NCI-H146 (cell line): Measurements from ENCODE around the gene RASA2.
"Not testable (repeated sequence)": the region's sequence is repeated elsewhere in the genome, so short reads cannot be mapped to it uniquely, and the experiment has no call there.

ENCODE experiments used
- DNase-seq: peaks from one replicate; lab custom pipeline; 2025; lab: John Stamatoyannopoulos, UW

The RASA2 gene

DNA sequence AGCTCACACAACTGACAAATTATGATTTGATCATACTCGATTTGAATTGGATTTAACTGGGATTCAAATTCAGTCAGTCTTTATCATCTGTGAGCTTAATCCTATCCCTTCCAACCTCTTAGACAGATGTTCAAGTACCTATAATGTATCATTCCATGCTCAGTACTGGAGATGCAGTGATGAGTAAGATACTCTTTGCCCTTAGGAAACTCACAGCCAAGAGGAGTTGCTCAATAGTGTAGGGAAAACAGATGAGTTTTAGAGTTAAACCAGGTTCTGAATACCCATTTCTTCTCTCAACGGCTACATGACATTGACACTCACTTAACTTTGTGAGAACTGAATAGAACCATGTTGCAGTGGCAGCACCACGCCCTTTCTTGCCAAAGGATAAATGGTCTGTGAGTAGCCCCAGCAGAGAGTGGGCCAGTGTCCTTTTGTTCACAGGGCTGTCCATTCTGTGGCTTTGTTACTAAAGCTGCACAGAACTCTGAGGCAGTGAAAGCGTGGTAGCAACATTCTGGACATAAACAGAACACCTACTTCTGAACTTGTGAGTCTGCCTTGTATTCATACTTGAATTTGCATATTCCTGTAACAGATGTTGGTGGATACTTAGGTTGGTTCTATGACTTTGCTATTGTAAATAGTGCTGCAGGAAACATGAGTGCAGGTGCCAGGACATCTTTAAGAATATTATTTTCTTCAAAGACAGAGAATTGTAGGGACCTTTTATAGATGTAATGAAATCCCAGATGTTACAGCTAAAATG lies 91.6 kb downstream of the RASA2 start:
- DNase-seq: no peak

DNA sequence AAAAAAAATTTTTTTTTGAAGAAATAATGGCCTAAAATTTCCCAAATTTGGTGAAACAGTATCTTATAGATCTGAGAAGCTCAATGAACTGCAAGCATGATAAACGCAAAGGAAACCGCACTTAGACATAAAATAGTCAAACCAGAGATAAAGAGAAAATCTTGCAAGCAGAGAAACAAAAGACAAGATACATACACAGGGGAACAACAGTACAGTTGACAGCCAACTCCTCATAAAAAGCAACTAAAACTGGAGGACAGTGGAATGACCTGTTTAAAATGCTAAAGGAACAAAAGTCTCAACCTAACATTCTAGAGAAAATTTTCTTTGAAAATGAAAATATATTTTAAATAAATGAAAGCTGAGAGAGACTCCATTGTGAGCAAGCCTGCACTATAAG lies 107.5 kb downstream of the RASA2 start:
- DNase-seq: no peak

DNA sequence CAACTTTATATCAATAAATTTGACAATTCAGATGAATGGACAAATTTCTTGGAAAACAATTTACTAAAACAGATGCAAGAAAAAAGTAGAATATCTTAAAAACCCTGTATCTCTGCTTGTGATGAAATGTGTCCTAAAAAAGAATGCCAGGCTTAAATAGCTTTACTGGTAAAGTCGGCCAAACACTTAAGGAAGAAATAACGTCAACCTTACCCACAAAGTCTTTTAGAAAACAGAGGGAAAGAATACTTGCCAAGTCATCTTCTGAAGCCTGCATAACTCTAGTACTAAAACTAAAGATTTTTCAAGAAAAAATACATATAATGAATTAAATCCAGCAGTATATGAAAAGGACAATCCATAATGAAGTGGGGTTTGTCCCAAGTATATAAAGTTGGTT lies 111.1 kb downstream of the RASA2 start:
- no peak for DNase-seq

DNA sequence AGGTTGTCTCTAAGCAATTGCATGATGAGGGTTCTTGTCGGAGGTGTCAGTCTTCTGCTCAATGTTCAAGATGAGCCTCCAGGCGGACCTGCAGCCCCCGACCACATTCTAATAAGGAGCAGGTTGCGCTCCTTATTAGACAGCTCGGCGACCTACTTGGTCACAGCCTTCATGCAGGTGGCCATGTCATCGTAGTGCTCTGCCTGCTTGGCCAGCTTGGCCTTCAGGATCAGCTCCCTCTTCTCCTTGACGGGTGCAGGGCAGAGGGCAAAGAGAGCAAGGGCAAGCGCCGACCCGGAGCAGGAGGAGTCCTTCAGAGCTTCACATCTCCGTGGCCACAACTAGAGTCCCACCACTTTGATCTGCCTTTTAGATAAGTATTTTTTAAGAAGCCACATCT lies 113.5 kb downstream of the RASA2 start:
- no peak for DNase-seq

DNA sequence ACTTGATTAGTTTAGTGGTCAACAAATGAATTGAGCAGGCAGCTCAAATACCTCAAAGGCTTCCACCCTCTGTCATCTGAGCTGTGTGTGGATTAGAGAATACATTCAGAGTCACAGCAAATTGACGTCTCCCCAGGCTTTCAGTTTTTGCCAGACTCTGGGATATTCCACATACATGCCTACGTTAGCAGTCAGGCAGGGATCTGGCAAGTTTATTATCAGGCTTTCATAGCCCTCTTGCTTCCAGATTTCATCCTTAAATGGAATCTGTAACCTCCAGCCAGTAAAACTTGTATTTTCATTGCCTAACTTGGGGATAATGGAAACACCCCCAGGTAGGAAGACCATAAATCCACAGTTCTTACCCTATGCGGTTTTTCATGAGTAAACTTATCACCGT lies 115.9 kb downstream of the RASA2 start:
- DNase-seq: no peak

DNA sequence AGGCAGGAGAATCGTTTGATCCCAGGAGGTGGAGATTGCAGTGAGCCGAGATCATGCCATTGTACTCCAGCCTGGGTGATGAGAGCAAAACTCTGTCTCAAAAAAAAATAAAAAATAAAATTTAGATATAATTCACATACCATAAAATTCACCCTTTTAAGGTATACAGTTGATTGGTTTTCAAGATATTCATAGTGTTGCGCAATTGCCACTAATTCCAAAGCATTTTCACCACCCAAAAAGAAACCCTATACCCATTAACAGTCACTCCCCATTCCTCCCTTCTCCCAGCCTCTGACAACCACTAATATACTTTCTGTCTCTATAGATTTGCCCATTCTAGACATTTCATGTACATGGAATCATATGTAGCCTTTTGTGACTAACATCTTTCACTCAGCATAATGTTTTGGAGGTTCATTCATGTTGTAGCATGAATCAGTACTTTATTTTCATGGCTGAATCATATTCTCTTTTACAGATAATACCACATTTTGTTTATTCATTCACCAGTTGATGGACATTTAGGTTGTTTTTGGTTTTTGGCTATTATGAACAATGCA lies 116.7 kb downstream of the RASA2 start:
- no peak for DNase-seq

DNA sequence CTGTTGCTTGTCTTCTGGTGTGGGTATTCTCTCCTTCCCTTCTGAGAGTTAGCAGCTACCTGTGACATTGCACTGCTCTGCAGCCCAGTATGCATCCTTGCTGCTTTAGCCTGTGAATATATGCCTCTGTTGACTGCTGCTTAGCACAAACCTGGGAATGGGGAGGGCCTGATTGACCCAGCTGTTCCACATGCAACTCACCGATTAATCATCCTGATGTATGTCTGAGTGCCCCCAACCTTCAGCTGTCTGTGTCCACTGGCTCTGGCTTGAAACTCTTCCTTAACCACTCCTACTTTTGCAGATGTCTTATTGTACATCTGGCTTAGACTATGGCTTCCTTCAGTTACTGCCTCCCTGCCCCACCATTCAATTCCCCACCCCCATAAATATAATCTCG lies 119.1 kb downstream of the RASA2 start:
- no peak for DNase-seq

DNA sequence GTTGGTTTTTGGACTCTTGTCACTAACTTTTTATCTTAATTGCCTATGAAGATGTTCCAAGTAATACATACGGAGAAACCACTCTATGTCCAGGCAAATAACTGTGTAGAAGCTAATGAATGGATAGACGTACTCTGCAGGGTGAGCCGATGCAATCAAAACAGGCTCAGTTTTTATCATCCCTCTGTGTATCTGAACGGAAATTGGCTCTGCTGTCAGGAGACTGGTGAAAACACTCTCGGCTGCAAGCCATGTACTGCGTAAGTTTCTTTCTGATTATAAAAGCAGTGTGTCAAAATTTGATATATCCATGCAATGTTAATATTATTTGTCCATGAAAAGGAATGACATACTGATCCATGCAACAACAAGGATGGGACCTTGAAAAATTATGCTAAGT lies 121.6 kb downstream of the RASA2 start:
- DNase-seq: no peak

DNA sequence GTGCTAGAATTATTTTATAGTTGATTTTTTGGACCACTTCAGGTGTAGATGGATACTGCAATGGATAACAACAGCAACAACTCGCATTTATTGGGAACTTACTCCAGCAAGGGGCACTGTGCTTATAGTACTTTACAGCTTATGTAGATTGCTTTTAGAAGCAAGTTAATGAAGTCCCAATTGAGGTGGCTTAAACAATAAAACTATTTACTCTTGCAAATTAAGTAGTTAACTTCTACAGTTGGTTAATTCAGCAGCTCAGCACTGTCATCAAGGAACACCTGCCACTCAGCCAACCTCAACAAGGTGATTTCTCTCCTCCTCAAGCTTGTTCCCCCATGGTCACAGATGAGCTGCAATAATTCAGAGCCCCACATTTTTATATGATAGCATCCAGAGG lies 124.1 kb downstream of the RASA2 start:
- no peak for DNase-seq

DNA sequence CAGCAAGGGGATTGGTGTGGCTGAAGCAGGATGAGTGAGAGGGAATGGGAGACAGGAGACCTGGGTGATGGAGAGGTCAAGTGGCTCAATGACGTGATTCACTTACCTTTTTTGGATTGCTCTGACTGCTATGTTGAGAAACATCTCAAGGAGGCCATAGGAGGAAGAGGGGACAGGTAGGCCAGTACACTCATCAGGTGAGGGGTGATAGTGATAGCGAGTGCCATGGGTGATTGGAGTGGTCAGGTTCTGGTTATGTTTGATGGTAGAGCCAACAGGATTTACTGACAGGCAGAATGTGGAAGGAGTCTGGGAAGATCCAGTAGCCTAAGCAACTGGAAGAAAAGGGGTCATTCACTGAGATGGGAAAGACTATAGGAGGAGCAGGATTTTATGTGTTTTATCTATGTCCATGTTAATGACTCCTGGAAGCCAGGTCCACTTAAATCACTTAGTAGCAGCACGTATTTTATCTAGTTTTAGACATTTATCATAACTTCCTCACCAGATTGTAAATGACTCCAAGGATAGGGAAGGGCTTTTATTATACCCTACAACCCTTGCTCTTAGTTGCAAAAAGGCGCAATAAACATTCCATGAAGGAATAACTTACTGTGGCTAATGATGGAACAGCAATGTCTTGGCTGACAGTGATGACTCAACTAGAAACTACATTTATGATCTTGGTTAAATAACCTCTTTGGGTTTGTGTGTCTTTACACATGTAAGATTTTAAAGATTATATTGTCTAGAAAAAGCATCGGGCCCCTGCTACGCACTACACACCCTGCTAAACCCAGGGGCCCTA lies 131.5 kb downstream of the RASA2 start:
- no peak for DNase-seq

DNA sequence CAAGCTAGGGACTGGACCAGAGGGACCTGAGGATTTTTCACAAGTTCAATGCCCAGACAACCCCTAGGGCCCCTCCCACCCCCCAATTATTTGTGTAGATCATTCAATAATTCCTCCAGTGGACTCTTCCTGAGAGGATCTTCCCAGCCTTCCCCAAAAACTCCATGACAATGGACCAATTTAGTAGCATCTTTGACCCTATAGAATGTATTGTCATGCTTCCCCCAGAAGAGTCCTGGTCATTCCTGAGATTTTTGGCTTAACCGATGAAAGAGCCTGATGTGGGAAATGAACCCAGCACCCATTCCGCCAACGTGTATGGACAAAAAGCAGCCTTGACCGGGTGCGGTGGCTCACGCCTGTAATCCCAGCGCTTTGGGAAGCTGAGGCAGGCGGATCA lies 132.1 kb downstream of the RASA2 start:
- no peak for DNase-seq

DNA sequence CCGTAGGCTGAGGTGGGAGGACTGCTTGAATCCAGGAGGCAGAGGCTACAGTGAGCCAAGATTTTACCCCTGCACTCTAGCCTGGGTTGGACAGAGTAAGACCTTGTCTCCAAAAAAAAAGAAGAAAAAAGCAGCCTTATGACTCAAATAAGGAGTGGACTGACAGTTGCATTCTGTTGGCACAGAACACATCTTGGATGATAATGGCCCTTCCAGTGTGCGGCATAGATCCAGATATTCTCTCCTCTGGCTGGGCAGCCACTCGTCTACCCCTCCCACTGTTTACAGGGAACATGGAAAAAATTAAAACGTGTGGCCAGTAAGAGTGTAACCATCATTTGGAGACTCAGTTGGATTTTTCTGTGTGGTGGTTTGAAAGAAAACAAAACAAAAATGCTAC lies 132.6 kb downstream of the RASA2 start:
- DNase-seq: no peak

DNA sequence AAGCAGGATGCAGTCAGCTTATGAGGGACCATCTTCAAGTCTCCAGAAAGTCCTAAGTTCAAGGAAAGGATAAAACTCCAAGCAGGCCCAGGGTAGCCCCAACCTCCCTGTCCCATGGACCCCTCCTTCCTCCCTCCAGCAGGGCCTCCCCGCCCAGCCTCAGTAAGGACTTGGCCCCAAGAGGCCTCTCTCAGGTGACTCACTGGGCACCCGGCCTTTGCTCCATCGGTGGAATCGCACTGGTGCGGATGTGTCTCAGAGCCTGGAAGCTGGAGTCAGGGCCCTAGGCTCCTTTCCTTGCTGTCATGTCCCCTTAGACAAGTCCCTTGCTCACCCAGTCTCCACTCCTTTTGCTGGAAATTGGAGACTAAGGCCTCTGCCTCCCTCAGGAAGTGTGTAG lies 136.9 kb downstream of the RASA2 start:
- DNase-seq: no peak

DNA sequence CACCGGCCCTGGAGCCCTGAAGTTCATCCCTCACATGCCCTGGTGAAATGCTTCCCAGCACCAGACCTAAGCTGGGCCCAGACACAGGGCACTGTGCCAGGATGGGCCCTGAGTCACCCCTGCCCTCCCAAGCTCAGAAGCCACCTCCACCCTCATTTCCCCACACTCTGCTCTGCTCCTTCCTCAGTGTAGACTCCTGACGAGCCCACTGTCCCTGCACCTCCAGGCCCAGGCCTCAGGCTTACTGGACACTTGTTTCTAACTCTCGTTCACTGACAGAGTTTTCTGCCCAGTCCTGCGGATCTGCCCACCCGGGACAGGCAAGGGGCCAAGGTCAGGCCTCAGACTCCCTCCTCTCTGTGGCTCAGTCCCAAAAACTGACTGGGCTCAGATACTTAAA lies 138.7 kb downstream of the RASA2 start:
- no peak for DNase-seq

DNA sequence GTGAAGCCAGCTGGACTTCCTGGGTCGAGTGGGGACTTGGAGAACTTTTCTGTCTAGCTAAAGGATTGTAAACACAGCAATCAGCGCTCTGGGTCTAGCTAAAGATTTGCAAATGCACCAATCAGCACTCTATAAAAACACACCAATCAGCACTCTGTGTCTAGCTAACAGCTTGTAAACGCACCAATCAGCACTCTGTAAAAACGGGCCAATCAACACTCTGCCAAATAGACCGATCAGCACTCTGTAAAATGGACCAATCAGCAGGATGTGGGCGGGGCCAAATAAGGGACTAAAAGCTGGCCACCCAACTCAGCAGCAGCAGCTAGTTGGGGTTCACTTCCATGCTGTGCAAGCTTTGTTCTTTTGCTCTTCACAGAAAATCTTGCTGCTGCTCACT lies 141.5 kb downstream of the RASA2 start:
- DNase-seq: not testable (repeated sequence)

DNA sequence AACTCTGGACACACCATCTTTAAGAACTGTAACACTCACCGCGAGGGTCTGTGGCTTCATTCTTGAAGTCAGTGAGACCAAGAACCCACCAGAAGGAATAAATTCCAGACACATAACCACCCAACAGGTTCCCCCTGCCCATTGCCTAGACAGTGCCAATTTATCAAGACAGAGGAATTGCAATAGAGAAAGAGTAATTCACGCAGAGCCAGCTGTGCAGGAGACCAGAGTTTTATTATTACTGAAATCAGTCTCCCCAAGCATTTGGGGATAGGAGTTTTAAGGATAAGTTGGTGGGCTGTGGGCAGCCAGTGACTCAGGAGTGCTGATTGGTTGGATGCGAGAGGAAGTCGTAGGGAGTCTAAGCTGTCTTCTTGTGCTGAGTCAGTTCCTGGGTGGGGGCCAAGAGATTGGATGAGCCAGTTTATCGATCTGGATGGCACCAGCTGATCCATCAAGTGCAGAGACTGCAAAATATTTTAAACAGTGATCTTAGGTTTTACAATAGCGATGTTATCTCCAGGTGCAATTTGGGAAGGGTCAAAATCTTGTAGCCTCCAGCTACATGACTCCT lies 142.1 kb downstream of the RASA2 start:
- not testable (repeated sequence) for DNase-seq

DNA sequence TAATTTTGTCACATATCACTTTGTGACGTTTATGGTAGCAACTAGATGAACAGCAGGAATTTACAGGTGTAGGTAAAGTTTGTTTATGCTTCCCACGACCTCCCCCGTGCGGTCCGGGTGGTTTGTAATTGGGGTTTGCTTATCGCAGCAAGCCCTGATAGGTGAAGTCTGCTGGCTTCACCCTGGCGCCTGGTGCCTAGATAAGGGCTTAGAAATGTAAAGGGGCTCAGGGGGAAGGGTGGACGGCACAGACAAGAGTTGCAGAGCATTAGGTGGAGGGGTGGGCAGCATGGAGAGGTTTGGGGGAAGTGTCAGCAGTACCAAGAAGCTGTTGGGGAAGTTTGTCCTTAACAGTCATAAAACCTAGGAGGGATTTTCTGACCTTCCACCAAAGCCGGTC lies 143.1 kb downstream of the RASA2 start:
- no peak for DNase-seq

DNA sequence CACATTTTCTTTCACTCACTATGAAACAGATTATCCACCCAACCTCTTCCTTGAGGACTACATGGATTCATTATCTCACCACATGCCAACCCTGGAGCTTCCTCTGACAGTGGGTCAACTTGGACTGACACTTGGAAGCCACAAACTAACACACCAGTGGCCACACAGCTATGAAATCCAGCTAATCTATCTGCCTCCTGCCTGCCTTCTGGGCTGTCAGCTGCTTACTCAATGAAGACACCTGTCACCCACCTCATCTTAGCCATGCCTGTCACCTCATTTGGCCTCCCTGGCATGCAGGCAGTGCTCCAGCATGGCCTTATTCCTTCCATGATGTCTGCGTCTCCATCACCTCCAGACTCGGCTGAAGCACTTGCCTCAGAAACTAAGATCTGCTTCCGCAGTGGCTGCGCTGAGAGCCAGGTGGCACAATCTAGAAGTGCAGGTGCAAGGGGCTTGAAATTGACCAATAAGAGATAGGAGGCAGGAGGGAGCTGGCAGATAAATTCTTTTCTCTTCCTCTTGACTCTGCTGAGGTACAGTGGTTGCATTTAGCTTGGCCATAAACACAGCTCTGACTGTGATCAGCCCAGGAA lies 146.1 kb downstream of the RASA2 start:
- peak; percentile 62 for DNase-seq

DNA sequence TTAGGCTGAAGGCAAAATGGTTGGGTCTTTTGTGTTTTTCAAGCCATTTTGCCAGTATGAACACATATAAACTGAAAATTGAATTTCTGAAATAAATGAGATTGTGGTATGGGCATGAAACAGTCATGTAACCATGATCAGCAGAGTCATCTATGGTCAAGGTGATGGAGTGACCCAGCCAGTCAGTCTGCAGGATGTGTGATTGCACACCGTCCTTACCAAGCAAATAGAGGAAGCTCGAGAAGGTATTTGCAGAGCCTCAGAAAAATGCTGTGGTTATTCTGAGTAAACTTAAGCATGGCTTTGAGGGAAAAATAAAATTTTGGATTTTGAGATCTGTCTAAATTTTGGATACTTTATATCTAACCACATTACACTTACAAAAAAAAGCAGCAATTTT lies 155.4 kb downstream of the RASA2 start:
- DNase-seq: no peak

DNA sequence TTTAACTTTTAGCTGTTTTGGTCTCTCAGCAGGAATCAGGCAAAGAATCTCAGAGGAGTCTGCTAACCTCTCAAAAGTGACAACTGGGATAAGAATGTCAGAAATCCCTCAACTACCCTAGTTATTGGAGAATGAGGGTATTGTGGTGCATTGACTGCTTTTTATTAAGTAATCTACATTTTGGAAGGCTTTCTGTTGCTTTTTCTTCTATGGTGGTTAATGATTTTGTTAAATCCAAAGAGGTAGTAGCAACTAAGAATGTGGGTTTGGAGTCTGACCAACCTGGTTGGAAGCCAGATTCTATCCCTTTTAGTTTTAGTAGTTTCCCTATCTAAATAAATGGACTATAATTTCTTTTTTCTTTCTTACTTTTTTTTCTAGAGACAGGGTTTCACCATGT lies 156.6 kb downstream of the RASA2 start:
- no peak for DNase-seq

DNA sequence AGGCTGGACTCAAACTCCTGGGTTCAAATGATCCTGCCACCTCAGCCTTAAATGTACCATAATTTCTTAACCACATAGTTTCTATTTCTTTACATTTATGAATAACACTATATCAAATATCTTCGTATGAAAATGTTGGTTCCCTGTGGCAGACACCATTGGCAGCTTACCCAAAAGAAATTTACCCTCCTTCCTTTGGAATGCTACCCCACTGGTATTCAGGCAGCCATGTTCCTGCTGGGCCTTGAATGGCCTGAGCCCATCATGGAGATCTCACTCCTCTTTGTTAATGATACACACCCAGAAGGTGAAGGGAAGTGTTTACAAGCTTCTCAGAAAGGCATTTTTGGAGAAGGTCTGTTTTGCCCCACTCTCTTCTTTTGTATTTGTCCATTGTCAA lies 157.0 kb downstream of the RASA2 start:
- DNase-seq: no peak

DNA sequence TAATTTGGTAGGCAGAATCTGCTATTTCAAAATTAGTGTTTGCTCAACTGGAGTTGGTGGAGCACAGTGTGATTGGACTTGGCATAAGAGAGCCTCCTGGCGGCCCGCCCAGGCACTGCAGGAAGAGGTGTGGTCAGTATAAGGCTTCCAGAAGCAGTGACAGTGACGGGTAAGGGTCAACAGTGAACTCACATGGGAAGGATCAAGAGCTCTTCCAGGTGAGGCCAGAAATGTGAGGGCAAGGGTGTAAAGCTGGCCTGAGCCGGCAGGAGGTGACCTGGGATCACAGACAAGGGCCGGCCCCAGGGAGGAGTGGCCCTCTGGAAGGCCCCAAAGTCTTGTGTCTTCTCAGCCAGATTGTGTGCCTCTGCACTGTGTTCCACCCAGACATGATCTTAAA lies 158.1 kb downstream of the RASA2 start:
- DNase-seq: peak; percentile 65
